GM21423 (cell line): ENCODE data around the gene HTATSF1.

ENCODE experiments used
- ATAC-seq: cut with Tn5 transposase; IDR thresholded peaks from one replicate; pipeline ENCODE4 v1.9.1; 2021; ENCODE audit warnings: mild to moderate bottlenecking, moderate library complexity; ENCODE audit not compliant: unreplicated experiment

HTATSF1 gene

DNA sequence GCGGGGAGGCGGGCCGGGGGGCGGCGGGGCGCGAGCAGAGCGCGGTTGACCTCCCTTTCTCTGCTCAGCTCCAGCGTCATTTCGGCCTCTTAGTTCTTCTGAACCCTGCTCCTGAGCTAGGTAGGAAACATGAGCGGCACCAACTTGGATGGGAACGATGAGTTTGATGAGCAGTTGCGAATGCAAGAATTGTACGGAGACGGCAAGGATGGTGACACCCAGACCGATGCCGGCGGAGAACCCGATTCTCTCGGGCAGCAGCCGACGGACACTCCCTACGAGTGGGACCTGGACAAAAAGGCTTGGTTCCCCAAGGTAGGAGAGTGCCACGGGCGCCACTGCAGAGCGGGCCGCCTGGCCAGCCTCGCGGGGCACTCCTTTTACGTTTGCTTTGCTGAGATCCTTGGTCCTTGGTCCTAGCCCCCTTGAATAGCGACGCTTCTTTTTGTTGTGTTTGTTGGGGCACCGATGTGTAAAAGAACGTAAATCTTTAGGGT lies at the start of gene HTATSF1:
HTATSF1 (plus strand) TSS at position 37 of the 497 bp plus-strand sequence; CDS start at position 130, 93 bp downstream.
- ATAC-seq = peak; percentile 12

- ATAC-seq = no peak
Measured at GRCh38 chrX:136447968-136448367, 49.4 kb upstream of the HTATSF1 start.

GRCh38 chrX:136450050-136450830 lies 47.2 kb upstream of the HTATSF1 start:
- ATAC-seq = no peak

DNA sequence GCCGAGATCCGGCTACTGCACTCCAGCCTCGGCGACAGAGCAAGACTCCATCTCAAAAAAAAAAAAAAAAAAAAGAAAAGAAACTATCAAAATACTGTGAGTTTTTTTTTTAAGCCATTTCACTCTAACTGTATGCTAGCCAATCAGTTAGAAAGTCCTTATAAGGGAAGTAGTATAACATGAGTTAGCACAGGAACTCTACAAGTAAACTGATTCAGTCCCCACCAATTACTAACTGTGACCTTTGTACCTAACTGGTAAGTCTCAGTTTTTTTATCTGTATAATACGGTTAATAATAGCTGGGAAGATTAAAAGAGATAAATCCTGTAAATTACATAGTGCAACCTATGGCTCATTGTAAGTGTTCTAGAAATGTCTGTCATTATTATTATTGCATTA lies 44.8 kb upstream of the HTATSF1 start:
- no peak for ATAC-seq

DNA sequence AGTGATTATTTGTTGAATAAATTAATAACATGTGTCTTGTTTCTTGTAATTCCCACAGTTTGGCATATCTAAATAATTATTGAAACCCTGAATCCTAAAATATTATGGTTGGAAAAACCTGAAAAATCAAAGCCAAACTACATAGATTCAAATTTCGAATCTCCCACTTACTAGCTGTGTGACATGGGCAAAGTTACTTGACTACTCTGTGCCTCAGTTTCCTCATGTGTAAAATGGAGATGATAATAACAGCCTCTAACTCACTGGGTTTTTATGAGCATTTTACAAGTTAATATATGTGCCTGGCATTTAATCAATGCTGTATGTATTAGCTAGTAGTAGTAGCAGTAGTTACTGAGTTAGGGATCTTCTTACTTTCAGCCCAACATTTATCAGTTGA lies 44.3 kb upstream of the HTATSF1 start:
- no peak for ATAC-seq

DNA sequence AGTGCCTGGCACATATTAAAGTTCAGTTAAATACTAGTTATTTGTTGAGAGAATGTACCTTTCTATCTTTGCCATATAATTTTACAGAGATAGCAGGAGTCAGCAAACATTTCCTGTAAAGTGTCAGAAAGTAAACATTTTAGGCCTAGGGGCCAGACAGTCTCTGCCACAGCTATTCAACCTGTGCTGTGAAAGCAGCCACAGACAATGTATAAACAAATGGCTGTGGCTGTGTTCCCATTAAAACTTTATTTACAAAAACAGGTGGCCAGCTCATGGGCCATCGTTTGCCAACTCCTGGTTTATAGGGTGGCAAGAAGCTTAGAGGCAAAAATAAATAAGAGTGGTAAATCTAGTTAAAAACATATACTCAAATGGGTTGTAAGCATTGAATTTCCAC lies 43.6 kb upstream of the HTATSF1 start:
- ATAC-seq = no peak

DNA sequence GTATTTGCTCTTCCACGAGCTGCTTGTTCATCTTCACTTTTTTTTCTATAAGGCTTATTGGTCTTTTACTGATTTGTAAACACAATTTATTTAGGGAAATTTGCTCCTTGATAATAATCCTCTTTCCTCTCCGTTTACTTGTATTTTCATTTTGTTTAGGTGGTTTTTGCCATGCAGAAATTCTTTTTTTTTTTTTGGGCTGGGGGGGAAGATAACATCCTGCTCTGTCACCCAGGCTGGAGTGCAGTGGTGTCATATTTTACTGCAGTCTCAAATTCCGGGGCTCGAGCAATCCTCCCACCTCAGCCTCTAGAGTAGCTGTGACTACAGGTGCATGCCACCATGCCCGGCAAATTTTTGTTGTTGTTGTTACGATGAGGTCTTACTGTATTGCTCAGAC lies 41.3 kb upstream of the HTATSF1 start:
- no peak for ATAC-seq

GRCh38 chrX:136457303-136457917 lies 40.0 kb upstream of the HTATSF1 start:
- no peak for ATAC-seq

DNA sequence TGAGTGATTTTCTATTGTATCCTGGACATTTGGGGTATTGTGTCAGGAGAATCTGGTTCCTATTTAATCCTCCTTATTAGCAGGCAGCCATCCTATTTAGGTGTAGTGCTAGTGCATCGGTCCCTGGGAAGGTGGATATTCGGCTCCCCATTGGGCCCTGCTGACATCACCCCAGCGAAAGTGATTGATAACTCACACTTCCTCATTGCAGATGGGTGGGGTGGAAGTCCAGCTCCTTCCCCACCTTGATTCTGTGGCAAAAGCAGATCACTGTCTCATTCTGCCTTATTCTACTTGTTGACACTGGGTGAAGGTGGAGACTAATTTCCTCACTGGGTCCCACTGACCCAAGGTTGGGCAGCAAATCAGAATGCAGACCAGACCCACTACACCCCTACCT lies 32.8 kb upstream of the HTATSF1 start:
- no peak for ATAC-seq

- no peak for ATAC-seq
Measured at GRCh38 chrX:136467303-136467702, 30.1 kb upstream of the HTATSF1 start.

GRCh38 chrX:136468391-136469103 lies 28.8 kb upstream of the HTATSF1 start:
- no peak for ATAC-seq

DNA sequence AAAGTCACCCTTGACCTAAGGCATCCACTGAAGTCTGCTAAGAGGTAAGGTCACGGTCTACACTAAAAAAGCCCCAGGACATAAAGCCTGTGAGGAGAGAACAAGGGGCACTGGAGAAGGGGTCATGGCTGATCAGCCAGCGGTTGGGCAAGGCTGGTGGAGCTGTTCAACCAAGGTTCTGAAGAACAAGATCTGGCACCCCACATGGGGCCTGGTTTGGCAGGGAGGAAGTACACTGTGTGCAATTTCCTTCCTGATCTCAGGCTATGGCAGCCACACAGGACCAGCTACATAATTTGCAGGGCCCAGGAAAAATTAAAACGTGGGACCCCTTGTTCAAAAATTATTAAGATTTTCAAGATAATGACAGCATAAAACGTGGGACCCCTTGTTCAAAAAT lies 23.7 kb upstream of the HTATSF1 start:
- ATAC-seq = no peak

DNA sequence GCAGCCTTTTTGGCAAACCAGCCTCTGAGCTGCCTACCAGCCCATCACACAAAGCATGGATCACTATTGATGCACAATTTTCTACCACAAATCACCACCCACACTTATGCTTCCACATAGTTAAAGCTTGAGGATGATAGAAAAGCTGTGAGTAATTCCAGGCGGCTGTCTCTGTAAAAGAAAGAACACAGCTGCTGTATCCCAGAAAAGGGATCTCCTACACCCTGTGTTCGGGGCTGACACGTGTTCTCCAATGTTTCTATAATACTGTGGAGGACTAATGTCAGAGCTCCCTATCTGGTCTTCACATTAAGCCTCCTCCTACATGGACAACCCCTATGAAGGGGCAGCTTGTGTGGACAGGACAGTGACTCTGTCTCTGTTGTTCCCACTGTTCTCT lies 22.2 kb upstream of the HTATSF1 start:
- no peak for ATAC-seq

- ATAC-seq = no peak
Measured at GRCh38 chrX:136476501-136476900, 20.9 kb upstream of the HTATSF1 start.

GRCh38 chrX:136477026-136477425 lies 20.4 kb upstream of the HTATSF1 start:
- ATAC-seq = no peak

- ATAC-seq = no peak
Measured at GRCh38 chrX:136480383-136480782, 17.0 kb upstream of the HTATSF1 start.

DNA sequence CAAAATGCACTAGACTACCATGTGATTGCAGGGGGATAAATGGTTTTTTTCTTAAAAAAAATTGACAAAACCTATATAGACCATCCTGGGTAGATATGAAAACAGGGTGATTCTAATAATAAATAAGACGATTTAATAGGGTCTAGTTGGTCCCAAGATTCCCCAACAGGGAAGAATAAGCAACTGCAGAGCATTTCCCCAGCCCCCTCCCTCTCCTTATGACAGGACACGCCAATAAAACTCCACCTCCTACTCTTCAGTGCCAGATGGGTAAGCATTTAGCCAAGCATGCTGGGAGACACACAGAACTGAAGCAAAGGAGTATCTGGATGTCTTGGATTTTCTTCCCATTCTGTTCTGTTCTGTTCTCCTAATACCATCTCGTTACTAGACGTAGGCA lies 9.7 kb upstream of the HTATSF1 start, which contains the start of gene BRS3:
BRS3 (plus strand) TSS at position 301 of the 400 bp plus-strand sequence. CDS start 168 bp downstream, outside the sequence.
- ATAC-seq = no peak

GRCh38 chrX:136488706-136489105 lies 8.7 kb upstream of the HTATSF1 start:
- no peak for ATAC-seq

DNA sequence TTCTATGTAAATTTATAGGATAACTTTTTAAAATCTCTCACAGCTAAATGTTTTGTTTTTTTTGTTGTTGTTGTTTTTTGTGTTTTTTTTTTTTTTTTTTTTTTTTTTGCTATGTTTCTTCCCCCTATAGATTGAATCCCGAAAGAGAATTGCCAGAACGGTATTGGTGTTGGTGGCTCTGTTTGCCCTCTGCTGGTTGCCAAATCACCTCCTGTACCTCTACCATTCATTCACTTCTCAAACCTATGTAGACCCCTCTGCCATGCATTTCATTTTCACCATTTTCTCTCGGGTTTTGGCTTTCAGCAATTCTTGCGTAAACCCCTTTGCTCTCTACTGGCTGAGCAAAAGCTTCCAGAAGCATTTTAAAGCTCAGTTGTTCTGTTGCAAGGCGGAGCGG lies 5.6 kb upstream of the HTATSF1 start:
- ATAC-seq = no peak

GRCh38 chrX:136493011-136493410 lies 4.4 kb upstream of the HTATSF1 start:
- ATAC-seq = no peak

DNA sequence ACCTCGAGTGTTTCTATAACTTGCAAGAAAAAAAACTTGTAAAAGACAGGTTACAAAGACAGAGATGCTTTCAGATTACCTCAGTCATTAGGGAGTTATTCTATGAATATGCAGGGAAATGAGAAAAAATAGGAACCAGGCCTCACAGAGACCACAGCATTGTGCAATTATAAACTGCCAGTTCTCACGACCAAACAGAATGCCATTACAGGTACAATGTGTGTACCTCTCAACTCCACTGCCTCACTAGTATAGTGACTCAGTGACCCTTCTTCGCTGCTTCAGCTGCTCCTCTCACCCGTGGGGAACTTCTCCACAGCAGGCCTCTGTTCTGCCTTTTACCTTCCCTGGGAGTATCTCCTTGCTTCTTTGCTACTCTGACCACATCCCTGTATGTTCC lies 2.3 kb upstream of the HTATSF1 start:
- ATAC-seq = no peak
